GM18505 (cell line): ENCODE results near the gene LUC7L3.

ENCODE experiments used
- ATAC-seq: cut with Tn5 transposase; IDR thresholded peaks from one replicate; pipeline ENCODE4 v1.9.1; 2021; ENCODE audit not compliant: unreplicated experiment
- POLR2A ChIP-seq: IDR thresholded peaks from 4 replicates; pipeline ENCODE4 v1.6.1; 2011; ENCODE audit warnings: borderline replicate concordance; ENCODE audit not compliant: insufficient read depth, insufficient read length; ENCODE audit errors: extremely low read depth

LUC7L3 gene

DNA sequence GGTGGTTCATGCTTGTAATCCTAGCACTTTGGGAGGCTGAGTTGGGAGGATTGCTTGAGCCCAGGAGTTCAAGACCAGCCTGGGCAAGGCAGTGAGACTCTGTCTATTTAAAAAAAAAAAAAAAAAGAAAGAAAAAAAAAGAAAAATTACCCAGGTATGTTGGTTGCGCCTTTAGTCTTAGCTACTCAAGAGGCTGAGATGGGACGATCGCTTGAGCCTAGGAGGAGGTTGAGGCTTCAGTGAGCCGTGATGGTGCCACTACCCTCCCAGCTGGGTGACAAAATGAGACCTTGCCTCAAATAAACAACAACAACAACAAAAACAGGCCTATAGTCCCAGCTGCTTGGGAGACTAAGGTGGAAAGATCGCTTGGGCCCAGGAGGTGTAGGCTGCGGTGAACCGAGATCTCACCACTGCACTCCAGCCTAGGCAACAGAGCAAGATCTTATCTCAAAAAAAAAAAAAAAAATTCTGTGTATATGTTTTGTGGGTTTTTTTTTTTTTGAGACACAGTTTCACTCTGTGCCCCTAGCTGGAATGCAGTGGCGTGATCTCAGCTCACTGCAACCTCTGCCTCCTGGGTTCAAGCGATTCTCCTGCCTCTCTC is 60.4 kb downstream of the LUC7L3 start:
- no peak for ATAC-seq
- TF ChIP-seq POLR2A, result no peak

DNA sequence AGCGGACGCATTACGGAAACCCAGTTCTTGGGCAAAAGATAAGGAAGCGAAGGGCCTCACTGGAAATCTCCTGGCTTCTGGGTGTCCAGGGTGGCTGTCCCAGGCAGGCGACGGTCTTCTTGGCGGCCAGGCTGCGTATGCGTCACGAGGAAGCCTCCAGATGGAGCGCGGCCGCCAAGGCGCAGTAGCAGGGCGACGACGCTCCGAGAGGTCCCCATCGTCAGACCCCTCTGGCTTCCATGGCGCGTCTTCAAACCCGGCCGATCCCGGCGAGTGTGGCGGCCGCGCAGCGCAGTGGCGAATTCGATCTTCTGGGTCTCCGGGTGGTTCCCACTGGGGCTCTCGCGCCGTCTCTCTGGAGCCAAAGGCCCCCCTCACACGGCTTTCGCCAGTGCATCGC is 61.8 kb downstream of the LUC7L3 start:
- no peak for TF ChIP-seq POLR2A
- ATAC-seq, result no peak

DNA sequence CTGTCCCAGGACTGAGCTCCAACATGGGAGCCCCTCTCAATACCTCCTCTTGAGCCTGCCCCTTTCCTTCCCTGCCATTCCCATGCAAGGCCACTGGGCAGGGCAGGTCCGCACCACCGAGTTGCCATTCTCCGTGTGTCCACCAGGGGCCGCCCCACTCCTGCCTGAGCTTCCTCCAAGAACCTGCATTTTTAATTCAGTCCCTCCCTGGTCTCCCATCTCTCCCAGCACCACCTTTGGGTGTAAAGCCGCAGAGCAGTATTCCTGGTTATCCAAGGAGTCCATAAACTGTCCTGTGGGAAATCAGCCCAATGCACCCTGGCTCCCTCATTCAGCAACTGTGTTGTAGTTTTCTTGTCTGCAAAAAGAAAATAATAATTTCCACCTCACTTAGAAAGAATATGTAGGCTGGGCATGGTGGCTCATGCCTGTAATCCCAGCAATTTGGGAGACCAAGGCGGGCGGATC is 63.8 kb downstream of the LUC7L3 start:
- no peak for TF ChIP-seq POLR2A
- no peak for ATAC-seq

DNA sequence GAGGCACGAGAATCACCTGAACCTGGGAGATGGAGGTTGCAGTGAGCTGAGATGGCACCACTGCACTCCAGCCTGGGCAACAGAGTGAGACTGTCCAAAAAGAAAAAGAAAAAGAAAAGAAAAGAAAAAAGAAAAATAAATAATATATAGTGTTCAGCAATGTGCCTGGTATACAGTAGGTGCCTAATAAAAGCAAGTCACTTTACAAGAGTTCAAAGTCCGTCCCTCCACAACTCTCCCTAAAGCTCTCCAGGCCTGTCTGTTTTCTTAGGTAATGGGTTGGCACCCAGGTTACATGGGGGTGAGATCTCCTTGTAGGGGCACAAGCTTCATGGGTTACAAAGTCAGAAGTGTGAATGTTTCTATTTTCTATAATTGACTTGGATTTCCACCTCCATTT is 64.5 kb downstream of the LUC7L3 start:
- no peak for ATAC-seq

DNA sequence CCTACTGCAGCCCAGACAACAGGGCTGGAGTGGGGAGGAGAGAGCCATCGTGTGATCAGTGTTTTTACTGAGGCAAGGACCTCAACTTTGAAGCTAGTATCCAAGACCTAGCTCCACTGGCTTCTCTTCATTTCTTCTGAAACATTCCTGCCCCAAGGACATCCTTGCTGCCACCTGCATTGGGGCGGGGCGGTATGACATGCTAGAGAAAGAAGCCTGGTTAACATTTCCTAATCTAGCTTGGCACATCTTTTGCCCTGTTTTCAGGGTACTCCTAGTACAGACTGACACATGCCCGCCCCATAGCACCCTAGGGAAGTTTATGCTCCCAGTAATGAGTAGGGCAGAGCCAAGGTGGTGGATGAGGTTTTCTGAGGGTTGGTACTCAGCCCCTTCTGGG is 65.7 kb downstream of the LUC7L3 start:
- ATAC-seq, result no peak
- no peak for TF ChIP-seq POLR2A

More for the DNA sequence above, 64.5 kb downstream of the LUC7L3 start:
- no peak for TF ChIP-seq POLR2A

DNA sequence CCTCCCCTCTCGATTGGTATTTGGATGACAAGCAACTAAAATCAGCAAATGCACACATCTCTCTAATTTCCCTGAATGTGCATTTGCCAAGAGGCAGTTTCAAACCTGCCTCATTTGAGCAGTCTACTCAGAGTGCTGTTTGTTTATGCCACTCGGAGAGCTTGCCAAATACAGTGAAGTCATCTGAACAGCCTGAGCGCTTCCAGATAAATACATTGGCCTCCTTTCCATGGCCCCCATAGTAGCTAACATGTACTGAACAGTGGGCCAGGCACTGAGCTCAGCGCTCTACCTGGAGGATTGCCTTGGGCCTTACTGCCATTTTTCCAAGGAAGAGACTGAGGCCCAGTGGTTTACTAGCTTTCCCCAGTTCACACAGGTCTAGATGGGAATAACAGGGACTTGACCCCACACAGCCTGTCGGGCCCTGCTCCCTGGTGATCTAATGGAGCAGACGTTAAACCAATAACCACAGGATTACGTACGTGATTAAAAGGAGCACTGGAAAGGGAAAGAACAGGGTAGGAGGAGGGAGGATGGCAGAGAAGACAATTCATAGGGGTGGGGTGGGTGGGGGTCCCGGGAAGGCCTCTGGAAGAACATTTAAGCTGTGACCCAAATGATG is 66.7 kb downstream of the LUC7L3 start:
- no peak for ATAC-seq
- no peak for TF ChIP-seq POLR2A

DNA sequence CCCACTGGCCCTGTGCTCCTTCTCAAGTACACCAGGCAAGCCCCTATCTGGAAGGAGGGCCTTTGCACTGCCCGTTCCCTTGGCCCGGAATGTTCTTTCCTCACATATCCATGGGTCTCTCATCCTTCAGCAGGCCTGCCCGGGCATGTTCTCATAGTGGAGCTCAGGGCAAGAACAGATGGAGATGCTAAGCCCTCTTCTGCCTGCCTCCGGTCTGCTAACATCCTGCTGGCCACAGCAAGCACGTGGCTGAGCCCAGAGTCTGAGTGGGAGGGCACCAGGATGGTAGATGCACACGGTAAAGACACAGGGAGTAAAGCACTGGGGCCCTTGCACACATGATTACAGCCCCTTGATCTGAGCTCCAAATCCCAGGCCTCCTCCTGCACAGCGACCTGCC is 67.7 kb downstream of the LUC7L3 start:
- no peak for TF ChIP-seq POLR2A
- no peak for ATAC-seq

DNA sequence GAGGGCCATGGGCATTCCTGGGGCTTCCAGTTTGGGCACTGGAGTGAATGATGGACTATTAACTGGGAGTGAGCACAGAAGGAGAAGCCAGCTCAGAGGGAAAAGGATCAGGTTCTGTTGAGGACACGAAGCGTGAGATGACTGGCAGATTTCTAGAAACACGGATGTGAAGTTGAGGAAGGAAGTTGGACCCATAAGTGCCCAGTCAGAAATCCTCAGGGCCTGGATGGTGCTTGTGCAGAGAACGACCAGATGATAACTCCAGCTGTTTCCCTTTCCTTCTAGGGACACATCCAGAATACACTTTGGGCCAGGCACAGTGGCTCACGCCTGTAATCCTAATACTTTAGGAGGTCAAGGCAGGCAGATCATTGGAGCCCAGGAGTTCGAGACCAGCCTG is 71.2 kb downstream of the LUC7L3 start:
- no peak for TF ChIP-seq POLR2A
- no peak for ATAC-seq

DNA sequence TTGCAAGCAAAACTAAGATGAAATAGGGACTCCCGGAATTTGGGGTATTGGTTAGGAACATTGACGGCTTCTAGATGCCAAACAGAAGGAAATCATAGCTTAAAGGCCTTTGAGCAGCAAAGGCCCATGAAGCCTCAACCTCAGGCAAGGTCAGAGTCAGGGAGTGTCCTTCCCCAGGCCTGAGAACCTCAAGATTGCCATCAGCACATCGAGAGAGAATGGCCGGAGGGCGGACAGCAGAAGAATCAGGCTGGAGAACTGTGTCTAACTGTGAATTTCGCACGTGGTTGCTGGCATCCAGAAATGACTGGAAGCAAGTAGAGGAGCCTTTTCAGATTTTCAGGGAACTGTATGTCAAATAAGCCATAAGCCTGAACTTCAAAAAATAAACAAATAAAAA is 72.7 kb downstream of the LUC7L3 start:
- ATAC-seq, result no peak
- no peak for TF ChIP-seq POLR2A

DNA sequence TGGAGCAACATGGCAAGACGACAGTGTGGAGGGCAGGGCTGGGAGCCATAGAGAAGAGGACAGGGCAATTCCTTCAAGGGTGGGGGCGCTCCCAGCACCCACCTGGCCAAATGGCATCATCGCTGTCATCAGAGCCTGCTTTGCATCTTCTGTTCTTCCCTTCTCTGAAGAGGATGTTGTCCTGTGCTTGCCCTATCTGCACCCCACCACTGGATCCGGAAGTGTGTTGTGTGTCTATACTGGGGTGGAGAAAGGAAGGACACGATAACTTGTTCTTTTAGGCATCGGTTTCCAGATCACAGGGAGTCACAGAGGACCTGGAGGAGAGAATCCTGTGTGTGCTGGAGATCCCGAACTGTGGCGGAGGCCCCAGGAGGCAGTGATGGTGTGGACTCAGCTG is 73.6 kb downstream of the LUC7L3 start:
- no peak for TF ChIP-seq POLR2A

DNA sequence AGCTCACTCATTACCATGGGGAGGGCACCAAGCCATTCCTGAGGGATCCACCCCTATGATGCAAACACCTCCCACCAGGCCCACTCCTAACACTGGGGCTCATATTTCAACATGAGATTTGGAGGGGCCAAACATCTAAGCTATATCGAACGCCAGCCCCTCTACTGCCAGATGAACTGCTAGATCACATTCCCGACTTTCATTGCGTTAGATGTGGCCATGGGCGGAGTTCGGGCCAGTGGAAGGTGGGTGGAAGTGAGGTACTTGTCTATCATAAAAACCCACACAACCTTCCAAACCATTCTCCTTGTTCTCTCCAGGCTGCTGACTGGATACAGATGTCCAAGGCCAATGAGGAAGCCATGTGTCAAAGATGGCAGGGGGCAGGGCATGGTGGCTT is 75.0 kb downstream of the LUC7L3 start:
- ATAC-seq, result no peak

More for the DNA sequence above, 73.6 kb downstream of the LUC7L3 start:
- ATAC-seq, result no peak

DNA sequence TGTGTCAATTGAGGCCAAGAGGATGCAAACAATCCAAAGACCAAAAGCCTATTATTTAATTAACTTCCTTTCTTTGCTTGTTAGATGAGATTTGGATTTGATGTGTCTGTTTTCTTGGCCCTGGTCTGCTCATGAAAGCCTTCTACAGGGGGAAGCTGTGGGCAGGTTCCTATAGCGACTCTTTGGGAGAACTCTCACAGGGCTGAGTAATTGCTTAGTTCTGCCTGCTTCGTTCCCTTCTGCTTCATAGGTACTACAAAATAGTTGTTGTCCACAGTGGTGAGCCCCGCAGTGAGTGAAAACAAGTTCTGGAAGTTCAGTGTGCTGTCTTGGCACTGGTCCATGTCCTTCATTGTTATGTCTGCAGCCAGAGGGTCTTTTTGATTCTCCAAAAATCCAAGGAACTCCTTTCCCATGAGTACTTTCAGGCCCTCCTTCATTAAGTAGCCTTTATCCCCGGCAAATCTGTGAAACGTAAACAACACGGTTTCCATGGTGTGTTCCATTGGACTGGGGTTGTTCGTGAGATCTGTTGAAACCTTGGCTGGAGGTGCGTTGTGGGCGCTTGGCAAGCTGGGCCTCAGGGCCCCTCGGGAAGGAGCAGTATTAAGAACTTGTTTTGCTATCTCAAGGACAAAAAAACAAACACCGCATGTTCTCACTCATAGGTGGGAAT is 77.9 kb downstream of the LUC7L3 start:
- no peak for ATAC-seq
- no peak for TF ChIP-seq POLR2A

More for the DNA sequence above, 75.0 kb downstream of the LUC7L3 start:
- no peak for TF ChIP-seq POLR2A

DNA sequence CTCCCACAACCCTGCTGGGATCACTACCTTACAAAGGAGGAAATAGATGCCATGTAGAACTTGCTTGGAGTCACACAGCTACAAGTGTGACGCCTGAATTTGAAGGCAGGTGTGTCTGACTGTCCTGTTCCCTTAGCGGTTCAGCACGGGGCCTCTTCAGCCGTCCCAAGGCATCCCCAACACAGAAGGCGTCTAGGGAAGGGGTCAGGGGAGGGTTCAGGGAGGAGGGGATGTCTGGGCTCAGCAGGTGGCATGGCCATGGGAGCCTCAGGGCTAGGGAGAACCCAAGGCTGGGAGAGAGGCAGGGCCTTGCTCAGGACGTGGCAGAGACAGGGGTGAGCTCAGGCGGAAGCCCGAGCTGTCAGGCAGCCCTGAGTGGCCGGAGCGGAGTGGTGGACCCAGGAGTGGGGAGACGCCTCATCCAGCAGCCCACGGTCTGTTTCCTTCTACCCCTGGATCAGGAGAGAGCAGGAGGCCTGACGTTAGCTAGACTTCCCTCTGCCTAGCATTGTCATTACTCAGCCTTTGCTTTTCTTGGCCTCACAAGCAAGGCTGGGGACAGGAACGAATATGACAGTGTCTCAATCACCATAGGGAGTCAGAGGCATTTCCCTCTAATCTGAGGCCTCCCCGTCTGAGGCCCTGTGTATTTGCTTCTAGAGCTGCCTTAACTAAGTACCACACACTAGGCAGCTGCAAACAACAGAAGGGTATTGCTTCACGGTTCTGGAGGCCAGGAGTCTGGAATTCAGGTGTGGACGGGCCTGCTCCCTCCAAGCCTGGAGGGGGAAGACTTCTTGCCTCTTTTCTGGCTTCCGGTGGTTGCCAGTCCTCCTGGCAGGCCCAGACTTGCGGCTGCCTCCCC is 79.3 kb downstream of the LUC7L3 start:
- no peak for ATAC-seq
- no peak for TF ChIP-seq POLR2A
